K562 (cell line): ENCODE measurements around the gene SLC25A2. TPM values are rescaled to one million over a fixed set of nuclear protein-coding genes. Genes with fewer than 3 reads are reported as not detected.
A peak's percentile ranks its signal among the peaks of the same experiment; 100 is the strongest.

ENCODE experiments used
- BACH1 ChIP-seq: fragments of 200-800 bp; sonication (Bioruptor generic); IDR thresholded peaks from 2 replicates; pipeline ENCODE4 v1.6.1; 2016; ENCODE audit warnings: missing genetic modification characterization, missing compliant biosample characterization
- BRF1 ChIP-seq: IDR thresholded peaks from 3 replicates; pipeline ENCODE4 v1.6.1; 2011; ENCODE audit warnings: borderline replicate concordance, mild to moderate bottlenecking; ENCODE audit not compliant: insufficient read length; ENCODE audit errors: extremely low read depth
- CBFA2T2 ChIP-seq: fragments of 450-650 bp; conservative IDR thresholded peaks from 2 replicates; pipeline ENCODE4 v1.6.1; 2017; ENCODE audit warnings: mild to moderate bottlenecking
- CSDE1 ChIP-seq, 2 experiments: fragments of 450-650 bp; IDR thresholded peaks; 2 replicates each; pipeline ENCODE4 v1.6.1; 2016; ENCODE audit warnings: mild to moderate bottlenecking in 1 of 2
- E4F1 ChIP-seq: fragments of 250-450 bp; sonication (Bioruptor Pico); IDR thresholded peaks from 2 replicates; pipeline ENCODE4 v1.5.0; 2021; ENCODE audit warnings: mild to moderate bottlenecking, borderline replicate concordance
- ETS1 ChIP-seq: conservative IDR thresholded peaks from 2 replicates; pipeline ENCODE4 v1.6.1; 2011; ENCODE audit warnings: low read depth, mild to moderate bottlenecking, low read length; ENCODE audit not compliant: control insufficient read depth
- FOSL1 ChIP-seq: fragments of 200-800 bp; sonication (Bioruptor generic); conservative IDR thresholded peaks from 2 replicates; pipeline ENCODE4 v1.6.1; 2016; ENCODE audit warnings: missing genetic modification characterization, missing compliant biosample characterization
- ILK ChIP-seq: fragments of 450-650 bp; IDR thresholded peaks from 2 replicates; pipeline ENCODE4 v1.6.1; 2016; ENCODE audit warnings: missing genetic modification characterization, low read depth, mild to moderate bottlenecking, missing compliant biosample characterization, moderate library complexity, borderline replicate concordance
- KLF10 ChIP-seq: fragments of 250-450 bp; sonication (Bioruptor Pico); IDR thresholded peaks from 2 replicates; pipeline ENCODE4 v1.6.1; 2021; ENCODE audit warnings: matching md5 sums
- OTX1 ChIP-seq: fragments of 450-650 bp; formaldehyde crosslinking; IDR thresholded peaks from 2 replicates; pipeline ENCODE4 v1.4.0; 2022; ENCODE audit warnings: mild to moderate bottlenecking
- PTRF ChIP-seq: fragments of 450-650 bp; IDR thresholded peaks from 2 replicates; pipeline ENCODE4 v1.6.1; 2016; ENCODE audit warnings: mild to moderate bottlenecking, missing genetic modification characterization, missing compliant biosample characterization
- SAFB2 ChIP-seq: fragments of 200-400 bp; formaldehyde crosslinking; IDR thresholded peaks from 2 replicates; pipeline ENCODE4 v1.6.1; 2018; ENCODE audit warnings: borderline replicate concordance, low read length, low read depth, moderate library complexity; ENCODE audit not compliant: severe bottlenecking
- TGIF2 ChIP-seq: sonication (generic); formaldehyde crosslinking; IDR thresholded peaks from 2 replicates; pipeline ENCODE4 v1.8.1; 2022; ENCODE audit warnings: mild to moderate bottlenecking, missing genetic modification reagents, moderate library complexity
- ZNF407 ChIP-seq: fragments of 450-650 bp; IDR thresholded peaks from 2 replicates; pipeline ENCODE4 v1.6.1; 2016; ENCODE audit warnings: low read depth
- polyA plus RNA-seq, 8 experiments: library from polyadenylated mRNA; depleted of rRNA in 4 of 8; stranded (reverse) in 5 of 8; unstranded in 3 of 8; fragments of >200 nt; fragmentation: Nextera tagmentation in 2 of 8; fragmentation: Illumina TruSeq in 1 of 8; extraction: Ambion mirVana in 2 of 8; extraction: Trizol in 1 of 8; gene quantifications; 2 replicates each; pipeline versions ENCODE4 v1.2.1 to v1.2.3, GENCODE V29; 2011 to 2014; ENCODE audit warnings: inconsistent platforms in 1 of 8, missing spikeins in 1 of 8
- total RNA-seq, 7 experiments: library from RNA; depleted of rRNA in 6 of 7; stranded (reverse); fragments of >200 nt in 6 of 7; fragmentation: Illumina TruSeq in 2 of 7; extraction: Trizol in 2 of 7; gene quantifications; 2 replicates each; pipeline versions ENCODE4 v1.2.1 to v1.2.3, GENCODE V29; 2011 to 2021; ENCODE audit warnings: low replicate concordance in 1 of 7
- TF ChIP-seq, protein P1 (sequence below): fragments of 450-650 bp; IDR thresholded peaks from 2 replicates; pipeline ENCODE4 v1.6.1; 2016; ENCODE audit warnings: missing biosample characterization, missing genetic modification characterization

Gene SLC25A2
- total and polyA plus RNA-seq, 9 of the 15 experiments (the other 6 are each of a cell fraction or from before 2014, with no cell fraction given) = 0.09 to 0.11 (median 0.11) TPM; not detected in 6

- TF ChIP-seq ZNF407 (no peak), FOSL1 (tag) (peak; percentile 41), ILK (tag) (no peak), SAFB2 (no peak), E4F1 (CRISPR knock-in tag) (no peak), PTRF (tag) (no peak), TGIF2 (CRISPR knock-in tag) (no peak), CSDE1 (IDR thresholded peaks at IDR 0.05) (no peak), BRF1 (no peak), OTX1 (no peak), CBFA2T2 (peak; percentile 94), BACH1 (no peak), KLF10 (CRISPR knock-in tag) (no peak), ETS1 (no peak)
- TF ChIP-seq, protein P1, sequence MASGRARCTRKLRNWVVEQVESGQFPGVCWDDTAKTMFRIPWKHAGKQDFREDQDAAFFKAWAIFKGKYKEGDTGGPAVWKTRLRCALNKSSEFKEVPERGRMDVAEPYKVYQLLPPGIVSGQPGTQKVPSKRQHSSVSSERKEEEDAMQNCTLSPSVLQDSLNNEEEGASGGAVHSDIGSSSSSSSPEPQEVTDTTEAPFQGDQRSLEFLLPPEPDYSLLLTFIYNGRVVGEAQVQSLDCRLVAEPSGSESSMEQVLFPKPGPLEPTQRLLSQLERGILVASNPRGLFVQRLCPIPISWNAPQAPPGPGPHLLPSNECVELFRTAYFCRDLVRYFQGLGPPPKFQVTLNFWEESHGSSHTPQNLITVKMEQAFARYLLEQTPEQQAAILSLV = no peak
Measured at GRCh38 chr5:141298376-141298775, 5.5 kb downstream of the SLC25A2 start (continued).
